ENCODE results near the gene SAMD13.
"Not testable (repeated sequence)": the region's sequence is repeated elsewhere in the genome, so short reads cannot be mapped to it uniquely, and the experiment has no call there.

SAMD13 gene

DNA sequence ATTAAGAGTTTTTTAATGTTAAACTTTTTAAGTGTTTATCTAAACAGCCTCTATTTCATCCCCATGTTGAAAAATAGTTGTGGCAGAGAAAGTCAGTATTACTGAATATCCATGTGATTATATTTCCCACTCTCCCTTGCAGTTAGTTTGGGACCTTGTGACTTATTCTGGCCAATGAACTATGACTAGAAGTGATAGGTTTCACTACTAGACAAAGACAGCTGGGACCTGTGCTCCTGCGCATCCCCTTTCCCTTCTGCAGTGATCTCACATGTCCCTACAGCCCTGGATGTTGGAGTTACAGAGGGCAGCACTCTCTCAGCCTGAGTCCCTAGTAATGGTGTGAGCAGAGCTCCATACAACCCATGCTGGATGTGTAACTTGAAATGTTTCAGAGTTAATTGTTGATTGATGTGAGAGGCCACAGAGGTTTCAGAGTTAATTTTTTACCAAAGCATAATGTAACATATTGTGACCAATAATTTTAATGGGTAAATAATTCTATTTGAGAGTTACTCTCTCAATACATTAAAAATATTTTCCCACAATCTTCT lies 18.7 kb upstream of the SAMD13 start:
- no peak for TF ChIP-seq Cebpa-rat (IDR thresholded peaks at IDR 0.05)
- no peaks in the 10 kb centered on the region for H3K36me3 ChIP-seq
- H3K9ac ChIP-seq = no peak overlapping the region
- no peak overlapping the region for H3K4me3 ChIP-seq
- H3K27ac ChIP-seq = no peak overlapping the region
- H3K4me2 ChIP-seq = no peak overlapping the region
- no peaks in the 10 kb centered on the region for H3K4me1 ChIP-seq
- peaks cover 18% of the 10 kb centered on the region for H3K9me3 ChIP-seq
- no peaks in the 10 kb centered on the region for H4K20me1 ChIP-seq
- no peaks in the 10 kb centered on the region for H3K27me3 ChIP-seq

DNA sequence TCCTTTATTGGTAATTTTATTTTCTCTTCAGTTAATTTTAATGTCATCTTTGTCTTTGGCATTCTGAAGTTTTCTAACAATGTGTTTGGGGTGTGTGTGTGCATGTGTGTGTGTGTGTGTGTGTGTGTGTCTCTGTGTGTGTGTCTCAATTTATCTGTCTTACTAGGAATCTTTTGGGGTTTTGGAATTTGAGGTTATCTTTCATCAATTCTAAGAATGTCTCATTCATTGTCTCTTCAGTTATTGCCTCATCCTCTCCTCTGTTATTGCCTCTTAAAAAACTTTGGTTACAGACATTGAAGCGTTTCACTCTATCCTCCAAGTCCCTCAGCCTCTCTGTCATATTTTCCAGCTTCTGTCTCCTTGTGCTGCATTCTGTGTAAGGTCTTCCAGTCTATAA lies 18.1 kb upstream of the SAMD13 start:
- no peaks in the 10 kb centered on the region for H4K20me1 ChIP-seq
- H3K4me1 ChIP-seq = no peaks in the 10 kb centered on the region
- no peak overlapping the region for H3K4me3 ChIP-seq
- H3K9ac ChIP-seq = no peak overlapping the region
- no peak for TF ChIP-seq Cebpa-rat (IDR thresholded peaks at IDR 0.05)
- no peak overlapping the region for H3K27ac ChIP-seq
- H3K27me3 ChIP-seq = no peaks in the 10 kb centered on the region
- H3K4me2 ChIP-seq = no peak overlapping the region
- H3K36me3 ChIP-seq = no peaks in the 10 kb centered on the region
- H3K9me3 ChIP-seq = peaks cover 21% of the 10 kb centered on the region

DNA sequence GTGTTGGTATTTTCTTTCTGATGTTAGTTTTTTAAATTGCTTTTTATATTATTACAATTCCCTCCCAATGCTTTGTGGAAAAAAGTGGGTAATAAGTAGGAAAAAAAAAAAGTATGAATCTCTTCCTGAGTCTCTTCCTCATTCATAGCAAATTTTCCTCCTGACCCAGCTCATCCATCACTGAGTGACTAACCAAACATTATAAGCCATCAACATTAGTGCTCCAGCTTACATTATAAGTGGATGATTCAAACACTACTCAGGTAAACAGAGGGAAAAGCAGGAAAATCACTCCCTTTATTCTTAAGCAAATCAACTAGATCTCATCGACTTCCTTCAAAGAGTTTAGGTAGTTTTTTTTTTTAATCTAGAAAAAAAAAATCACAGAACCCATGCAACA lies 15.4 kb upstream of the SAMD13 start:
- TF ChIP-seq Cebpa-rat (IDR thresholded peaks at IDR 0.05) = no peak
- H4K20me1 ChIP-seq = no peaks in the 10 kb centered on the region
- H3K27ac ChIP-seq = no peak overlapping the region
- no peaks in the 10 kb centered on the region for H3K4me1 ChIP-seq
- no peaks in the 10 kb centered on the region for H3K27me3 ChIP-seq
- no peaks in the 10 kb centered on the region for H3K36me3 ChIP-seq
- peaks cover 33% of the 10 kb centered on the region for H3K9me3 ChIP-seq
- H3K9ac ChIP-seq = no peak overlapping the region
- H3K4me2 ChIP-seq = no peak overlapping the region
- H3K4me3 ChIP-seq = no peak overlapping the region

DNA sequence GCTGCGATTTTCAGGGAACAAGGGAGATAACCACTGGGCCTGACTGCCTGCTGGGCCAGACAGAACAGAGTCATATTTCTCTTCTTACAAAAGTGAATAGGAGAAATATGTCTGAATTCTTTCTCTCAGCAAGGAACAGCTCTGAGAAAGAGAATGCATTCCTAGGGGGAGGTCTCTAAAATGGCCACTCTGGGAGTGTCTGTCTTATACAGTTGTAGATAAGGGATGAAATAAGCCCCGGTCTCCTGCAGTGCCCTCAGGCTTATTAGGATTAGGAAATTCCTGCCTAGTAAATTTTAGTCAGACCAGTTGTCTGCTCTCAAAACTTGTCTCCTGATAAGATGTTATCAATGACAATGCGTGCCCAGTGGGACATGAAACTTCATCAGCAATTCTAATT lies 14.1 kb upstream of the SAMD13 start:
- not testable (repeated sequence) for H3K4me3 ChIP-seq, H3K9ac ChIP-seq, H3K36me3 ChIP-seq, H3K4me2 ChIP-seq, H4K20me1 ChIP-seq, H3K27ac ChIP-seq, H3K27me3 ChIP-seq, H3K4me1 ChIP-seq
- H3K9me3 ChIP-seq = peaks cover 33% of the 10 kb centered on the region

DNA sequence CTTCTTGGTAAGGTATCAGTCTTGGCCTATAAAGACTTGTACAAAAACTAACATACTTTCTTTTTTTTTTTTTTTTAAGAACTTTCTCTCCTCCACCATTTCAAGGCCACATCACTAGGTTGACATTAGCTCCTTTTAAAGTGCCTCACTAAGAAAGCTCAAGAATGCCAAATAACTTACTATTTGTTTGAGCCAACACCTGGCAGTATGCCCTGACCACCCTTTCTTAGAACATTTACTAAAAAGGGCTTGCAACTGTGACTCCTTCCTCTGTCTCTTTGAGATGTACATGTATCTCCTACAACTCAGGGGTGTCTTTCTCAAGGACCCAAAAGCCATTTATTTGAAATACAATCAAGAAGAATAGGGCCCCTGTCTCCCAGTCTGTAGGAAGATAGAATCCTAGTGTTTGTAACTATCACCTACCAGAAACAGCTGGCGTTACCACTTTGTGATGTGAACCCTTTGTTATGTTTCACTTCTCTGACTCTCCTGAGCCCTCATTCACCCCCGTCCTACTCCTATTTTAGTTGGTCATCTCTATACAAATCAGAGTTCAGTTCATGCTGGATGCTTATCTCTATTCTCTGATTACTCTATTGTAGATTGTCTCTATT lies 12.2 kb upstream of the SAMD13 start:
- H3K4me1 ChIP-seq = no peaks in the 10 kb centered on the region

DNA sequence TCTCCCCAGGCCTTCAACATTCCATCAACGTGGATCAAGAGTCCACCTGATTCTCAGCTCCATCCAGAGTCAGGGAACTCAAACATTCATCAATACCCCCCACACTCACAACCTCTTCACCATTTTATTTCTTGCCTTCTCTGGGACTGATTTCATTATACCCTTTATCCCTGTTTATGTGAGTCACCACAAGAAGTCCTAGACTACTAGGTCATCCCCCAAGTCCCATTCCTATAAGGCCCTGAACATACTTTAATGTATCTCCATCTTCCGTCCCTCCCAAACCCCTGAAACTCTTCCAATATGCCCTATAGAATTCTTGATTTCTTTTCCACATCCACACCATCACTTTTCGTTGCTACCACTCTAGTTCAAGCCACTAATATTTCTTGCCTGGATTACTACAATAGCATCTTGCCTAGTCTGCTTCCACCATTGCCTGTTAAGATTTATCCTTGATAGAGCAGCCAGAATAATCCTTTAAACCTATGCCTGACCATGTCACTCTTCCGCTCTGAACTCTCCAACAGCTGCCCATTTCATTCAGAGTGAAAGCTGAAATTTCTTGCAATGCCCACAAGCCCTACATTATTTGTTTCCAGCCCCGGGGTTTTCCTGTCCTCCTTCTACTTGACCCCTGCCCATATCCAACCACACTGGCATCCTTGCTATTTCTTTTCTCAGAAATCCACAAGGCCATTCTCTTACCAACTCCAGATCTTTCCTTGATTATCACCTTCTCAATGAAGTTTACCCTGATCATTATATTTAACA lies 9.4 kb upstream of the SAMD13 start:
- H3K9ac ChIP-seq = no peak overlapping the region
- no peaks in the 10 kb centered on the region for H3K36me3 ChIP-seq
- H3K9me3 ChIP-seq = peaks cover 39% of the 10 kb centered on the region
- H3K27me3 ChIP-seq = no peaks in the 10 kb centered on the region
- TF ChIP-seq Cebpa-rat (IDR thresholded peaks at IDR 0.05) = no peak
- H3K4me3 ChIP-seq = no peak overlapping the region
- no peaks in the 10 kb centered on the region for H4K20me1 ChIP-seq
- H3K4me1 ChIP-seq = no peaks in the 10 kb centered on the region
- no peak overlapping the region for H3K4me2 ChIP-seq
- H3K27ac ChIP-seq = no peak overlapping the region

More for the DNA sequence above, 12.2 kb upstream of the SAMD13 start:
- H3K9me3 ChIP-seq = peaks cover 33% of the 10 kb centered on the region
- H3K36me3 ChIP-seq = no peaks in the 10 kb centered on the region
- no peaks in the 10 kb centered on the region for H4K20me1 ChIP-seq
- no peak overlapping the region for H3K4me3 ChIP-seq
- no peak overlapping the region for H3K4me2 ChIP-seq
- no peak overlapping the region for H3K27ac ChIP-seq
- no peak for TF ChIP-seq Cebpa-rat (IDR thresholded peaks at IDR 0.05)
- H3K9ac ChIP-seq = no peak overlapping the region
- no peaks in the 10 kb centered on the region for H3K27me3 ChIP-seq

DNA sequence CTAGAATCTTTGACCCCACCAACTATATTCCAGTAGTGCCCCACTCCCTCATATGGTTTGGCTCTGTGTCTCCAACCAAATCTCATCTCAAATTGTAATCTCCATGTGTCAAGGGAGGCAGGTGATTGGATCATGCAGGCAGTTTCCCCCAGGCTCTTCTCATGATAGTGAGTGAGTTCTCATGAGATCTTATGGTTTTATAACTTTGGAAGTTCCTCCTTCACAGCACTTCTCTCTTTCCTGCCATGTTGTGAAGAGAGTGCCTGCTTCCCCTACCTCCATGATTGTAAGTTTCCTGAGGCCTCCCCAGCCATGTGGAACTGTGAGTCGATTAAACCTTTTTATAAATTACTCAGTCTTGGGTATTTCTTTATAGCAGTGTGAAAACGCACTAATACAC lies 7.7 kb upstream of the SAMD13 start:
- H3K27me3 ChIP-seq = peaks cover 6% of the 10 kb centered on the region
- no peak overlapping the region for H3K4me2 ChIP-seq
- no peaks in the 10 kb centered on the region for H3K36me3 ChIP-seq
- H3K9ac ChIP-seq = no peak overlapping the region
- H3K4me3 ChIP-seq = no peak overlapping the region
- no peaks in the 10 kb centered on the region for H4K20me1 ChIP-seq
- TF ChIP-seq Cebpa-rat (IDR thresholded peaks at IDR 0.05) = no peak
- H3K27ac ChIP-seq = no peak overlapping the region
- peaks cover 24% of the 10 kb centered on the region for H3K9me3 ChIP-seq
- H3K4me1 ChIP-seq = peaks cover 6% of the 10 kb centered on the region

DNA sequence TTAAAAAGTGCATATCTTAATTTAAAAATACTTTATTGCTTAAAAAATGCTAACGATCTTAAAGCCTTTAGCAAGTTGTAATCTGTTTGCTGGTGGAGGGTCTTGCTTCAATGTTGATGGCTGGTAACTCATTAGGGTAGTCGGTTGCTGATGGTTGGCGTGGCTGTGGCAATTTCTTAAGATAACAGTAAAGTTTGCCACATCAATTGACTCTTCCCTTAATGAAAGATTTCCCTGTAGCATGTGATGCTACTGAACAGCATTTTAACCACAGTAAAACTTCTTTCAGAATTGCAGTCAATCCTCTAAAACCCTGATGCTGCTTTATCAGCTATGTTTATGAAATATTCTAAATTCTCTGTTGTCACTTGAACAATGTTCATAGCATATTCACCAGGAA lies 6.8 kb upstream of the SAMD13 start:
- Histone ChIP-seq H4K20me1 (no peaks in the 10 kb centered on the region), H3K27ac (no peak overlapping the region), H3K9ac (no peak overlapping the region), H3K4me2 (no peak overlapping the region), H3K27me3 (peaks cover 15% of the 10 kb centered on the region), H3K4me1 (peaks cover 11% of the 10 kb centered on the region), H3K9me3 (peaks cover 16% of the 10 kb centered on the region), H3K4me3 (no peak overlapping the region), H3K36me3 (no peaks in the 10 kb centered on the region)
- TF ChIP-seq Cebpa-rat (IDR thresholded peaks at IDR 0.05) = no peak

DNA sequence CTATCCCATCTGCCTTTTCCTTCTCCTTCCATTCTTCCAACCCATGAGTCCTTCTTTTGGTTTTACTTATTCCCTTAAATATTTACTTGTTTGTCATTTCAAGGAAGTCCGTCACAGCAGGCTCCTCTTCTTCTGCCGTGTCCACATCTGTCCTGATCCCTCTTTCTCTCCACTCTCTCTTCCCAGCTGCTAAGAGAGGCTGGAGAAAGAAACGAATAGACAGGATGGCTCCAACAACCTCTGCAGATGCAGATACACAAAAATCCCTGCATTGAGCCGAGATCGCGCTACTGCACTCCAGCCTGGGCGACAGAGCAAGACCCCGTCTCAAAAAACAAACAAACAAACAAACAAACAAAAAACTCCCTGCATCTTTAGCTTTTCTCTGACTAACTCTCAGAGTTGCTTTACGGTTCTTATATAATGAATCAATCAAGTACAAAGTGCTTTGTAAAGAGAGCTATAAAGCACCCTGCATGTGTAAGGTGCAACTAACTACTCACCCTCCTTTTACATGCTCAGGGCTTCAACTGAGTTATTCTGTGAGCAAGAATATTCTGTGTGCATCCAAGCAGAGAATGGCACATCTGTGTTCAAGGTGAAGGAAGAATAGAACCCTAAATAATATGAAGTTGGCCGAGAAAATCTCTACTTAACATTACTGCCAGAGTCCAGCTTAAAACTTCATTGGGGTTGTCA lies 3.8 kb upstream of the SAMD13 start:
- no peak overlapping the region for H3K9ac ChIP-seq
- peaks cover 16% of the 10 kb centered on the region for H3K9me3 ChIP-seq
- peak overlapping the region; percentile 83 for H3K4me3 ChIP-seq
- no peaks in the 10 kb centered on the region for H3K36me3 ChIP-seq
- peaks cover 45% of the 10 kb centered on the region for H3K27me3 ChIP-seq
- H4K20me1 ChIP-seq = no peaks in the 10 kb centered on the region
- peaks cover 11% of the 10 kb centered on the region for H3K4me1 ChIP-seq
- H3K4me2 ChIP-seq = peak overlapping the region; percentile 97
- no peak overlapping the region for H3K27ac ChIP-seq
- TF ChIP-seq Cebpa-rat (IDR thresholded peaks at IDR 0.05) = no peak

DNA sequence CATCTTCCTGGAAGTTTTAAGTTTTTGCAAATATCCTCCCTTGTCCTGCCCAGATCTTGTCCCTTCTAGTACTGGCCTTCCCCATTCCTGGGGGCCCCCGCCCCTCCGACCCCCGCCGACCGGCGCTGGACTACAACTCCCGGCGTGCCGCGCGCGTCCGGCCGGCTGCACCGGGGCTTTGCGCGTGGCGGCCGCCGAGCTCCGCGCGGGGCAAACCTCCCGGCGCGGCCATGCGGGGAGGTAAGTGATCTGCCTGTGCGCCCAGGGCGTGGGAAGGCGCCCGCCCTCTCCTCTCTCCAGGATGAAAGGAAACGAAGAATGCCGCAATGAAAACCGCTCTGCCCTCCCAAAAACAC lies 3.2 kb upstream of the SAMD13 start:
- no peaks in the 10 kb centered on the region for H4K20me1 ChIP-seq
- H3K4me1 ChIP-seq = peaks cover 11% of the 10 kb centered on the region
- H3K27ac ChIP-seq = peak overlapping the region; percentile 43
- peaks cover 51% of the 10 kb centered on the region for H3K27me3 ChIP-seq
- peak overlapping the region; percentile 97 for H3K4me2 ChIP-seq
- peaks cover 16% of the 10 kb centered on the region for H3K9me3 ChIP-seq
- H3K36me3 ChIP-seq = no peaks in the 10 kb centered on the region
- H3K9ac ChIP-seq = peak overlapping the region; percentile 75
- no peak for TF ChIP-seq Cebpa-rat (IDR thresholded peaks at IDR 0.05)
- H3K4me3 ChIP-seq = peak overlapping the region; percentile 83
